ENCODE data around the gene YWHAB. TPM values are rescaled to one million over a fixed set of nuclear protein-coding genes. Genes with fewer than 3 reads are reported as not detected.

YWHAB gene
- total RNA-seq, 1 experiment from 2014 or later = 377 TPM

DNA sequence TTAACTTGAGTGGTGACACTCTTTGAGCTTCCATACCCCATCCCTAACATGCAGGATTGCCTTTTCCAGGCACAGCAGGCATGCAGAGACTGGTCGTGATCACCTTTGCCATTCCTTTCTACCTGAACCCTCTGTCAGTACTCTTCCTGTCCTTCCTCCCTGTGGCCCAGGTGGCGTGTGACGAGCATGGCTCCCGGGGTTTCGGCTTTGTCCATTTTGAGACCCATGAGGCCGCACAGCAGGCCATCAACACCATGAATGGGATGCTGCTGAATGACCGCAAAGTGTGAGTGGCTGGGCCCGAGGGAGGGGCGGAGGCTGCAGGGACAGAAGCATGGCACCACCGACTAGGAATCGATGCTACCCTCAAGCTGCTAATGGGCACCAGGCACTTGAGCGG, 31.1 kb downstream of the YWHAB start:
- Mint-ChIP-seq H3K4me1 (ENCODE audit: low read depth, unreplicated experiment) (no peaks in the 10 kb centered on the region), H3K27ac (ENCODE audit: unreplicated experiment) (no peak overlapping the region), H3K27me3 (ENCODE audit: unreplicated experiment) (no peaks in the 10 kb centered on the region), H3K36me3 (ENCODE audit: insufficient read depth, unreplicated experiment) (peaks cover 33% of the 10 kb centered on the region), H3K9me3 (ENCODE audit: low read depth, unreplicated experiment) (no peaks in the 10 kb centered on the region), H3K4me3 (ENCODE audit: low read depth, unreplicated experiment) (no peak overlapping the region)
- TF ChIP-seq, protein P1, sequence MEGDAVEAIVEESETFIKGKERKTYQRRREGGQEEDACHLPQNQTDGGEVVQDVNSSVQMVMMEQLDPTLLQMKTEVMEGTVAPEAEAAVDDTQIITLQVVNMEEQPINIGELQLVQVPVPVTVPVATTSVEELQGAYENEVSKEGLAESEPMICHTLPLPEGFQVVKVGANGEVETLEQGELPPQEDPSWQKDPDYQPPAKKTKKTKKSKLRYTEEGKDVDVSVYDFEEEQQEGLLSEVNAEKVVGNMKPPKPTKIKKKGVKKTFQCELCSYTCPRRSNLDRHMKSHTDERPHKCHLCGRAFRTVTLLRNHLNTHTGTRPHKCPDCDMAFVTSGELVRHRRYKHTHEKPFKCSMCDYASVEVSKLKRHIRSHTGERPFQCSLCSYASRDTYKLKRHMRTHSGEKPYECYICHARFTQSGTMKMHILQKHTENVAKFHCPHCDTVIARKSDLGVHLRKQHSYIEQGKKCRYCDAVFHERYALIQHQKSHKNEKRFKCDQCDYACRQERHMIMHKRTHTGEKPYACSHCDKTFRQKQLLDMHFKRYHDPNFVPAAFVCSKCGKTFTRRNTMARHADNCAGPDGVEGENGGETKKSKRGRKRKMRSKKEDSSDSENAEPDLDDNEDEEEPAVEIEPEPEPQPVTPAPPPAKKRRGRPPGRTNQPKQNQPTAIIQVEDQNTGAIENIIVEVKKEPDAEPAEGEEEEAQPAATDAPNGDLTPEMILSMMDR (IDR thresholded peaks at IDR 0.05; ENCODE audit: unreplicated experiment) = no peak
- intact Hi-C loops (cut with micrococcal nuclease; ENCODE audit: unreplicated experiment) = loop anchor here (10.0 kb wide), 1 partner anchor 188 kb away; the partner anchor contains the start of gene KCNS1
- DNase-seq = no peak
- CTCF ChIA-PET = interaction anchor here (0.5 kb wide), 1 partner anchor 154 kb away, joined by 5 read pairs; no protein-coding TSS in a partner anchor
- no TSS peak for BruUV-seq (replicated peaks)

DNA sequence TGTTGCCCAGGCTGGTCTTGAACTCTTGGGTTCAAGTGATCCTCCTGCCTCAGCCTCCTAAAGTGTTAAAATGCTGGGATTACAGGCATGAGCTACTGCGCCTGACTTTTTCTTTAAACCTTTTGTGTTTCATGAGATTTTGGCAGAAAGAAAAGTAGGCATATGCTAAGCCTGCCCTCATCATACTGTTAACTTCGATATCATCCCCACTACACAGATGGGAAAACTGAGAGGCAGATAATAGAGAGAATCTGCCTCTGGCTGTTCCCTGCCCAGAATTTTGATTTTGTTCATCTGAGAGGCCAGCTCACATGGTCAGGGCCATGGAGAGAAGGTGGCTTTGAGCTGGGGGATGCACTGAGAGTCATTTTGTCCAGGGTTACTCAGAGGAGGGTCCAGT, 31.9 kb downstream of the YWHAB start:
- DNase-seq = no peak

GRCh38 chr20:44918342-44918741, 32.8 kb downstream of the YWHAB start:
- H3K27ac Mint-ChIP-seq (ENCODE audit: unreplicated experiment) = no peak overlapping the region
- BruUV-seq (replicated peaks) = no TSS peak
- H3K27me3 Mint-ChIP-seq (ENCODE audit: unreplicated experiment) = no peaks in the 10 kb centered on the region
- no peak for DNase-seq
- peaks cover 37% of the 10 kb centered on the region for H3K36me3 Mint-ChIP-seq (ENCODE audit: insufficient read depth, unreplicated experiment)
- no peaks in the 10 kb centered on the region for H3K9me3 Mint-ChIP-seq (ENCODE audit: low read depth, unreplicated experiment)
- intact Hi-C loops (cut with micrococcal nuclease; ENCODE audit: unreplicated experiment) = loop anchor here (10.0 kb wide), 1 partner anchor 186 kb away; the partner anchor contains the start of gene KCNS1
- CTCF ChIA-PET = no interaction called here
- TF ChIP-seq, protein P1 (IDR thresholded peaks at IDR 0.05; ENCODE audit: unreplicated experiment) = no peak
- no peak overlapping the region for H3K4me3 Mint-ChIP-seq (ENCODE audit: low read depth, unreplicated experiment)
- no peaks in the 10 kb centered on the region for H3K4me1 Mint-ChIP-seq (ENCODE audit: low read depth, unreplicated experiment)

More for the DNA sequence above, 31.9 kb downstream of the YWHAB start:
- Mint-ChIP-seq H3K9me3 (ENCODE audit: low read depth, unreplicated experiment) (no peaks in the 10 kb centered on the region), H3K27ac (ENCODE audit: unreplicated experiment) (no peak overlapping the region), H3K4me3 (ENCODE audit: low read depth, unreplicated experiment) (no peak overlapping the region), H3K27me3 (ENCODE audit: unreplicated experiment) (no peaks in the 10 kb centered on the region), H3K4me1 (ENCODE audit: low read depth, unreplicated experiment) (no peaks in the 10 kb centered on the region), H3K36me3 (ENCODE audit: insufficient read depth, unreplicated experiment) (peaks cover 30% of the 10 kb centered on the region)
- intact Hi-C loops (cut with micrococcal nuclease; ENCODE audit: unreplicated experiment) = loop anchor here (10.0 kb wide), 1 partner anchor 187 kb away; the partner anchor contains the start of gene KCNS1
- no TSS peak for BruUV-seq (replicated peaks)
- CTCF ChIA-PET = interaction anchor here (0.7 kb wide), 1 partner anchor 25 kb away, joined by 6 read pairs; no protein-coding TSS in a partner anchor
- TF ChIP-seq, protein P1 (IDR thresholded peaks at IDR 0.05; ENCODE audit: unreplicated experiment) = no peak

GRCh38 chr20:44918761-44919160, 33.3 kb downstream of the YWHAB start:
- CTCF ChIA-PET = no interaction called here
- Mint-ChIP-seq H3K27me3 (ENCODE audit: unreplicated experiment) (no peaks in the 10 kb centered on the region), H3K27ac (ENCODE audit: unreplicated experiment) (no peak overlapping the region), H3K4me1 (ENCODE audit: low read depth, unreplicated experiment) (no peaks in the 10 kb centered on the region), H3K36me3 (ENCODE audit: insufficient read depth, unreplicated experiment) (peaks cover 34% of the 10 kb centered on the region), H3K9me3 (ENCODE audit: low read depth, unreplicated experiment) (no peaks in the 10 kb centered on the region), H3K4me3 (ENCODE audit: low read depth, unreplicated experiment) (no peak overlapping the region)
- no TSS peak for BruUV-seq (replicated peaks)
- intact Hi-C loops (cut with micrococcal nuclease; ENCODE audit: unreplicated experiment) = loop anchor here (10.0 kb wide), 1 partner anchor 186 kb away; the partner anchor contains the start of gene KCNS1
- DNase-seq = no peak
- TF ChIP-seq, protein P1 (IDR thresholded peaks at IDR 0.05; ENCODE audit: unreplicated experiment) = no peak

Measured in Calu3 (cell line).